GM10266 (cell line): Measurements from ENCODE around the gene MRPS34.

Source experiments
- DNase-seq: peaks from one replicate; pipeline ENCODE4 v3.0.0; 2012; ENCODE audit errors: extremely low spot score
- TF ChIP-seq, protein P1 (sequence below): IDR thresholded peaks from 2 replicates; pipeline ENCODE4 v1.5.1; 2012; ENCODE audit warnings: mild to moderate bottlenecking, low read depth; ENCODE audit not compliant: control insufficient read depth, insufficient read depth; ENCODE audit errors: missing control alignments

MRPS34 gene

GRCh38 chr16:1818204-1818872 is 45.4 kb upstream of the MRPS34 start:
- no peak for DNase-seq
- TF ChIP-seq, protein P1, sequence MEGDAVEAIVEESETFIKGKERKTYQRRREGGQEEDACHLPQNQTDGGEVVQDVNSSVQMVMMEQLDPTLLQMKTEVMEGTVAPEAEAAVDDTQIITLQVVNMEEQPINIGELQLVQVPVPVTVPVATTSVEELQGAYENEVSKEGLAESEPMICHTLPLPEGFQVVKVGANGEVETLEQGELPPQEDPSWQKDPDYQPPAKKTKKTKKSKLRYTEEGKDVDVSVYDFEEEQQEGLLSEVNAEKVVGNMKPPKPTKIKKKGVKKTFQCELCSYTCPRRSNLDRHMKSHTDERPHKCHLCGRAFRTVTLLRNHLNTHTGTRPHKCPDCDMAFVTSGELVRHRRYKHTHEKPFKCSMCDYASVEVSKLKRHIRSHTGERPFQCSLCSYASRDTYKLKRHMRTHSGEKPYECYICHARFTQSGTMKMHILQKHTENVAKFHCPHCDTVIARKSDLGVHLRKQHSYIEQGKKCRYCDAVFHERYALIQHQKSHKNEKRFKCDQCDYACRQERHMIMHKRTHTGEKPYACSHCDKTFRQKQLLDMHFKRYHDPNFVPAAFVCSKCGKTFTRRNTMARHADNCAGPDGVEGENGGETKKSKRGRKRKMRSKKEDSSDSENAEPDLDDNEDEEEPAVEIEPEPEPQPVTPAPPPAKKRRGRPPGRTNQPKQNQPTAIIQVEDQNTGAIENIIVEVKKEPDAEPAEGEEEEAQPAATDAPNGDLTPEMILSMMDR = no peak

GRCh38 chr16:1817716-1818115 is 44.8 kb upstream of the MRPS34 start:
- DNase-seq = no peak
- TF ChIP-seq, protein P1 = no peak

DNA sequence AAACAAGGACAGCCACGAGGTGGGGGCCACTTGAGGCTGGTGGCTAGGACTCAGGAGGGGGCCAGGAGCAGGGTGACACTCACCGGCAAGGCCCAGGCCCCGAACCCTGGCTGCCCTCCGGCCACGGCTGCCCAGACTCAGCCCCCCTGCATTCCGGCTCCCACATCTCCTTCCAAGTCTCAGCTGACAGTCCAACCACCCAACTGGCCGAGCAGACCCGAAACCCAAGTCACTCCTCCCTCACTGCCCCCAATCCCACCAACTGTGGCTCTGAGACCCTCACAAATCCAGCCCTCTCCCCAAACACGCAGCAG is 44.3 kb upstream of the MRPS34 start:
- TF ChIP-seq, protein P1 = no peak
- no peak for DNase-seq

GRCh38 chr16:1816396-1817275 is 43.7 kb upstream of the MRPS34 start:
- DNase-seq = no peak
- TF ChIP-seq, protein P1 = no peak

DNA sequence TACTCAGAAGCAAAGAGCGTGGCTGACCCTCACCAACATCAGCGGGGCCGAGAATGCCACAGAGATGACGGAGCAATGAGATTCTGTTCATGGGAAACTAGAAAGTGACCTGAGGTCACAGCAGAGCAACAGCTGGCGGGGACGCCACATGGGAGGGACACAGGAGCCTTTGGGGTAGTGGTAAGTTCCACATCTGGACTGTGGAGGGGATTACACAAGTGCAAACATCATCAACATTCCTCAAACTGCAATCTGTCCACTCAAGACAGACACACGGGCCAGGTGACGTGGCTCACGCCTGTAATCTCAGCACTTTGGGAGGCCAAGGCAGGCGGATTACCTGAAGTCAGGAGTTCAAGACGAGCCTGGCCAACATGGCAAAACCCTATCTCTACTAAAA is 42.5 kb upstream of the MRPS34 start:
- TF ChIP-seq, protein P1 = no peak
- DNase-seq = no peak

DNA sequence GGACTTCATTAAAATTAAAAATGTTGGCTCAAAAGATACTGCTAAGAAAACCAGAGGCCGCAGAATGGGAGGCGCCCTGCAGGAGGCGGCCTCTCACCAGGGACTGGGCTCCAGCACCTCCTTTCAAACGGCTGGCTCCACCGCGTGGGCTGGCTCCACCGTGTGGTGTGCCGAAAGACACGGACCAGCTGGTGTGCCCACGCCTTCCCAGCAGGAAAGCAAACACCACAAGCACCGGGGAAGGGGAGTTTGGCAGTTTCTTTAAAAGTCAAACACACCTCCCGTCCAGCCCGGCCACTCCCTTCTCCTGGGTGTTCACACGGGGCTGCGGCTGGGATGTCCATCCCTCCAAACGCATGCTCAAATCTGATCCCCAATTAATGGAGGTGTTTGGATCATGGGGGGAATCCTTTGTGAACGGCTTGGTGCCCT is 39.8 kb upstream of the MRPS34 start:
- no peak for DNase-seq
- TF ChIP-seq, protein P1 = no peak

- TF ChIP-seq, protein P1 = no peak
- DNase-seq = no peak
Measured at GRCh38 chr16:1810536-1810935, 37.6 kb upstream of the MRPS34 start.
